ENCODE results near the gene PSMG2. TPM values are rescaled to one million over a fixed set of nuclear protein-coding genes. Genes with fewer than 3 reads are reported as not detected.

Gene PSMG2
- total and polyA plus RNA-seq, 2 of the 13 experiments (the other 11 are each of a cell fraction or from before 2014, with no cell fraction given) = 53.4 to 94.8 TPM

GRCh38 chr18:12692206-12692605, 10.6 kb upstream of the PSMG2 start (continued):
- TF ChIP-seq NR2F1 (CRISPR knock-in tag; IDR thresholded peaks at IDR 0.05) = peak in 1 of 2 experiments; percentile 27; a peak in 1 of 4 replicates
- TF ChIP-seq ZNF124 (CRISPR knock-in tag; IDR thresholded peaks at IDR 0.05) = no peak
- no peak for TF ChIP-seq ZNF414 (CRISPR knock-in tag; IDR thresholded peaks at IDR 0.05)
- TF ChIP-seq FOXO4 (CRISPR knock-in tag; conservative IDR thresholded peaks at IDR 0.05) = no peak
- TF ChIP-seq SMAD3 (CRISPR knock-in tag; IDR thresholded peaks at IDR 0.05) = no peak
- peak; percentile 40; the same call in 1 of the 2 replicates for TF ChIP-seq NR2F2 (IDR thresholded peaks at IDR 0.05; ENCODE audit: borderline replicate concordance, low read depth)
- TF ChIP-seq, protein P1, sequence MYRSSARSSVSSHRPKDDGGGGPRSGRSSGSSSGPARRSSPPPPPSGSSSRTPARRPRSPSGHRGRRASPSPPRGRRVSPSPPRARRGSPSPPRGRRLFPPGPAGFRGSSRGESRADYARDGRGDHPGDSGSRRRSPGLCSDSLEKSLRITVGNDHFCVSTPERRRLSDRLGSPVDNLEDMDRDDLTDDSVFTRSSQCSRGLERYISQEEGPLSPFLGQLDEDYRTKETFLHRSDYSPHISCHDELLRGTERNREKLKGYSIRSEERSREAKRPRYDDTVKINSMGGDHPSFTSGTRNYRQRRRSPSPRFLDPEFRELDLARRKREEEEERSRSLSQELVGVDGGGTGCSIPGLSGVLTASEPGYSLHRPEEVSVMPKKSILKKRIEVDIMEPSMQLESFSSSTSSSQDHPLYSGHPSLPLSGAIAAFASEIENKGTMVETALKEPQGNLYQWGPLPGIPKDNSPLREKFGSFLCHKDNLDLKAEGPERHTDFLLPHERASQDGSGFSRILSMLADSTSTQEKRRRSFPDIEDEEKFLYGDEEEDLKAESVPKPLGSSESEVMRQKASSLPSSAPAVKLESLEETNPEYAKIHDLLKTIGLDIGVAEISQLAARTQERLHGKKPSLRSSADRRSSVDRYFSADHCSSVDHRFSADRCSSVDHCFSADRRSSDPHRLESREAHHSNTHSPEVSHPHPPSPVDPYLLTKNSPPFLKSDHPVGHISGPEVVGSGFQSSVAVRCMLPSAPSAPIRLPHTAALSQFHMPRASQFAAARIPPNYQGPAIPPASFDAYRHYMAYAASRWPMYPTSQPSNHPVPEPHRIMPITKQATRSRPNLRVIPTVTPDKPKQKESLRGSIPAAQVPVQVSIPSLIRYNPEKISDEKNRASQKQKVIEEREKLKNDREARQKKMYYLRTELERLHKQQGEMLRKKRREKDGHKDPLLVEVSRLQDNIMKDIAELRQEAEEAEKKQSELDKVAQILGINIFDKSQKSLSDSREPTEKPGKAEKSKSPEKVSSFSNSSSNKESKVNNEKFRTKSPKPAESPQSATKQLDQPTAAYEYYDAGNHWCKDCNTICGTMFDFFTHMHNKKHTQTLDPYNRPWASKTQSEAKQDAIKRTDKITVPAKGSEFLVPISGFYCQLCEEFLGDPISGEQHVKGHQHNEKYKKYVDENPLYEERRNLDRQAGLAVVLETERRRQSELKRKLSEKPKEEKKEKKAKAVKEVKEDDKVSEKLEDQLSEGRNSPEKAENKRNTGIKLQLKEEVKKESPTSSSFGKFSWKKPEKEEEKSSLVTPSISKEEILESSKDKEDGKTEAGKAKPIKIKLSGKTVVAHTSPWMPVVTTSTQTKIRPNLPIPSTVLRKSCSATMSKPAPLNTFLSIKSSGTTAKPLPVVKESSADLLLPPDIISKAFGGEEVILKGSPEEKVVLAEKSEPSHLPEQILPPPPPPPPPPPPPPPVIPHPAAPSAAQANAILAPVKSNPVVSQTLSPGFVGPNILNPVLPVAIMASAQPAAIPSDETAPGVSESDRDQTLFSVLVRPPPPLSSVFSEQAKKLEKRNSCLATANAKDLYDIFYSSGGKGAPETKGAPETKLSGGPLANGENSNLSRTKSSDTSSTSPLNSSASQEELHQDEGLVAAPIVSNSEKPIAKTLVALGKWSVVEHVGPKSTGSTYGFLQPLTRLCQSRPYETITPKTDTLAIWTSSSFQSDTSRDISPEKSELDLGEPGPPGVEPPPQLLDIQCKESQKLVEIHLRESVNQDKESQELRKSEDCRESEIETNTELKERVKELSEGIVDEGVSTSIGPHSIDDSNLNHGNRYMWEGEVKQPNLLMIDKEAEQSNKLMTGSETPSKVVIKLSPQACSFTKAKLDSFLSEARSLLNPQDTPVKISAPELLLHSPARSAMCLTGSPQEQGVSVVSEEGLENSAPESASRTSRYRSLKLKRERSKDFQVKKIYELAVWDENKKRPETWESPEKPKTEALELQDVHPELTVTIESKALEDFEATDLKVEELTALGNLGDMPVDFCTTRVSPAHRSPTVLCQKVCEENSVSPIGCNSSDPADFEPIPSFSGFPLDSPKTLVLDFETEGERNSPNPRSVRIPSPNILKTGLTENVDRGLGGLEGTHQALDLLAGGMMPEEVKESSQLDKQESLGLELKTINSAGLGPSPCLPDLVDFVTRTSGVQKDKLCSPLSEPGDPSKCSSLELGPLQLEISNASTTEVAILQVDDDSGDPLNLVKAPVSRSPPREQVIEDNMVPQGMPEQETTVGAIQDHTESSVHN (CRISPR knock-in tag; IDR thresholded peaks at IDR 0.05) = no peak
- no peak for TF ChIP-seq HOXA3 (CRISPR knock-in tag; IDR thresholded peaks at IDR 0.05)
- TF ChIP-seq ZNF44 (CRISPR knock-in tag; IDR thresholded peaks at IDR 0.05) = no peak
- no peak for TF ChIP-seq ZNF225 (CRISPR knock-in tag; IDR thresholded peaks at IDR 0.05)
- no peak for TF ChIP-seq KDM4B (CRISPR knock-in tag; IDR thresholded peaks at IDR 0.05)
- TF ChIP-seq CREM (IDR thresholded peaks at IDR 0.05) = no peak
- no peak for TF ChIP-seq CREM (CRISPR knock-in tag; IDR thresholded peaks at IDR 0.05)
- TF ChIP-seq, protein P2, sequence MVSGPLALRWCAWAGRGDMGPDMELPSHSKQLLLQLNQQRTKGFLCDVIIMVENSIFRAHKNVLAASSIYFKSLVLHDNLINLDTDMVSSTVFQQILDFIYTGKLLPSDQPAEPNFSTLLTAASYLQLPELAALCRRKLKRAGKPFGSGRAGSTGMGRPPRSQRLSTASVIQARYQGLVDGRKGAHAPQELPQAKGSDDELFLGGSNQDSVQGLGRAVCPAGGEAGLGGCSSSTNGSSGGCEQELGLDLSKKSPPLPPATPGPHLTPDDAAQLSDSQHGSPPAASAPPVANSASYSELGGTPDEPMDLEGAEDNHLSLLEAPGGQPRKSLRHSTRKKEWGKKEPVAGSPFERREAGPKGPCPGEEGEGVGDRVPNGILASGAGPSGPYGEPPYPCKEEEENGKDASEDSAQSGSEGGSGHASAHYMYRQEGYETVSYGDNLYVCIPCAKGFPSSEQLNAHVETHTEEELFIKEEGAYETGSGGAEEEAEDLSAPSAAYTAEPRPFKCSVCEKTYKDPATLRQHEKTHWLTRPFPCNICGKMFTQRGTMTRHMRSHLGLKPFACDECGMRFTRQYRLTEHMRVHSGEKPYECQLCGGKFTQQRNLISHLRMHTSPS (CRISPR knock-in tag; IDR thresholded peaks at IDR 0.05; ENCODE audit: low read depth) = no peak
- TF ChIP-seq ZNF746 (CRISPR knock-in tag; IDR thresholded peaks at IDR 0.05) = no peak
- TF ChIP-seq NR2C2 (CRISPR knock-in tag; IDR thresholded peaks at IDR 0.05; ENCODE audit: borderline replicate concordance) = 0 out of 2 replicates have a peak, but pooled peaks have one; percentile 40
- no peak for TF ChIP-seq FOXA3 (CRISPR knock-in tag; IDR thresholded peaks at IDR 0.05)
- TF ChIP-seq CEBPG (CRISPR knock-in tag; IDR thresholded peaks at IDR 0.05) = peak; percentile 56
- TF ChIP-seq, protein P3, sequence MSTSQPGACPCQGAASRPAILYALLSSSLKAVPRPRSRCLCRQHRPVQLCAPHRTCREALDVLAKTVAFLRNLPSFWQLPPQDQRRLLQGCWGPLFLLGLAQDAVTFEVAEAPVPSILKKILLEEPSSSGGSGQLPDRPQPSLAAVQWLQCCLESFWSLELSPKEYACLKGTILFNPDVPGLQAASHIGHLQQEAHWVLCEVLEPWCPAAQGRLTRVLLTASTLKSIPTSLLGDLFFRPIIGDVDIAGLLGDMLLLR (CRISPR knock-in tag; IDR thresholded peaks at IDR 0.05) = no peak

Measured in HepG2 (cell line).